ENCODE measurements around the gene CASP9. TPM values are rescaled to one million over a fixed set of nuclear protein-coding genes. Genes with fewer than 3 reads are reported as not detected.
"Not testable (repeated sequence)": the region's sequence is repeated elsewhere in the genome, so short reads cannot be mapped to it uniquely, and the experiment has no call there.

Gene CASP9
- total RNA-seq, 1 experiment from 2014 or later, result 11.6 TPM

- not testable (repeated sequence) for H3K4me3 ChIP-seq; H3K9me3 ChIP-seq (replicated peaks); H3K4me1 ChIP-seq (replicated peaks); H3K27ac ChIP-seq; H3K36me3 ChIP-seq; H3K27me3 ChIP-seq (replicated peaks); DNase-seq (ENCODE audit: low read depth in 1 of 2, low spot score in 2 of 2)
Measured at GRCh38 chr1:15482455-15482854, 41.6 kb downstream of the CASP9 start.

- no peak overlapping the region for H3K27ac ChIP-seq
- H3K36me3 ChIP-seq, result no peaks in the 10 kb centered on the region
- no peaks in the 10 kb centered on the region for H3K27me3 ChIP-seq (replicated peaks)
- H3K4me3 ChIP-seq, result no peak overlapping the region
- H3K4me1 ChIP-seq (replicated peaks), result no peaks in the 10 kb centered on the region
- DNase-seq (ENCODE audit: low read depth in 1 of 2, low spot score in 2 of 2), result no peak
- no peaks in the 10 kb centered on the region for H3K9me3 ChIP-seq (replicated peaks)
Measured at GRCh38 chr1:15479654-15480347, 44.2 kb downstream of the CASP9 start.

- no peak for DNase-seq (ENCODE audit: low read depth in 1 of 2, low spot score in 2 of 2)
- no peaks in the 10 kb centered on the region for H3K9me3 ChIP-seq (replicated peaks)
Measured at GRCh38 chr1:15477646-15478212, 46.3 kb downstream of the CASP9 start.

GRCh38 chr1:15476927-15477326 lies 47.1 kb downstream of the CASP9 start:
- DNase-seq (ENCODE audit: low read depth in 1 of 2, low spot score in 2 of 2), result no peak
- Histone ChIP-seq H3K27ac (no peak overlapping the region), H3K36me3 (no peaks in the 10 kb centered on the region), H3K4me3 (no peak overlapping the region), H3K4me1 (replicated peaks) (no peaks in the 10 kb centered on the region), H3K27me3 (replicated peaks) (no peaks in the 10 kb centered on the region), H3K9me3 (replicated peaks) (no peaks in the 10 kb centered on the region)

More at GRCh38 chr1:15477646-15478212, 46.3 kb downstream of the CASP9 start:
- Histone ChIP-seq H3K27me3 (replicated peaks) (no peaks in the 10 kb centered on the region), H3K27ac (no peak overlapping the region), H3K4me1 (replicated peaks) (no peaks in the 10 kb centered on the region), H3K36me3 (no peaks in the 10 kb centered on the region), H3K4me3 (no peak overlapping the region)

GRCh38 chr1:15475752-15476314 lies 48.2 kb downstream of the CASP9 start, which contains the start of gene CELA2B:
Gene CELA2B, plus strand, starts transcription at chr1:15476104. Its CDS starts 22 bp downstream, at chr1:15476126.
- Histone ChIP-seq H3K27ac (no peak within 1 kb of the TSS), H3K4me1 (replicated peaks) (no peaks in the 10 kb centered on the region), H3K27me3 (replicated peaks) (no peaks in the 10 kb centered on the region), H3K9me3 (replicated peaks) (no peaks in the 10 kb centered on the region), H3K4me3 (no peak within 1 kb of the TSS), H3K36me3 (no peaks in the 10 kb centered on the region)
- no peak for DNase-seq (ENCODE audit: low read depth in 1 of 2, low spot score in 2 of 2)

GRCh38 chr1:15472587-15472986 lies 51.4 kb downstream of the CASP9 start:
- H3K36me3 ChIP-seq, result no peaks in the 10 kb centered on the region

GRCh38 chr1:15471723-15472122 lies 52.3 kb downstream of the CASP9 start:
- DNase-seq (ENCODE audit: low read depth in 1 of 2, low spot score in 2 of 2); H3K4me3 ChIP-seq; H3K27ac ChIP-seq; H3K4me1 ChIP-seq (replicated peaks); H3K27me3 ChIP-seq (replicated peaks); H3K9me3 ChIP-seq (replicated peaks); H3K36me3 ChIP-seq: not testable (repeated sequence)

More at GRCh38 chr1:15472587-15472986, 51.4 kb downstream of the CASP9 start:
- Histone ChIP-seq H3K27me3 (replicated peaks) (no peaks in the 10 kb centered on the region), H3K9me3 (replicated peaks) (no peaks in the 10 kb centered on the region), H3K4me3 (no peak overlapping the region), H3K4me1 (replicated peaks) (no peaks in the 10 kb centered on the region), H3K27ac (no peak overlapping the region)
- no peak for DNase-seq (ENCODE audit: low read depth in 1 of 2, low spot score in 2 of 2)

- H3K27ac ChIP-seq; H3K4me1 ChIP-seq (replicated peaks); DNase-seq (ENCODE audit: low read depth in 1 of 2, low spot score in 2 of 2); H3K9me3 ChIP-seq (replicated peaks); H3K27me3 ChIP-seq (replicated peaks); H3K4me3 ChIP-seq; H3K36me3 ChIP-seq: not testable (repeated sequence)
Measured at GRCh38 chr1:15471067-15471466, 52.9 kb downstream of the CASP9 start.

- not testable (repeated sequence) for H3K27me3 ChIP-seq (replicated peaks); H3K36me3 ChIP-seq; H3K4me1 ChIP-seq (replicated peaks); H3K9me3 ChIP-seq (replicated peaks); H3K4me3 ChIP-seq; DNase-seq (ENCODE audit: low read depth in 1 of 2, low spot score in 2 of 2); H3K27ac ChIP-seq
Measured at GRCh38 chr1:15469821-15470448, 54.1 kb downstream of the CASP9 start.

- H3K27me3 ChIP-seq (replicated peaks), result no peaks in the 10 kb centered on the region
- H3K36me3 ChIP-seq, result no peaks in the 10 kb centered on the region
- no peak overlapping the region for H3K27ac ChIP-seq
- H3K4me1 ChIP-seq (replicated peaks), result no peaks in the 10 kb centered on the region
- H3K4me3 ChIP-seq, result no peak overlapping the region
- no peak for DNase-seq (ENCODE audit: low read depth in 1 of 2, low spot score in 2 of 2)
- no peaks in the 10 kb centered on the region for H3K9me3 ChIP-seq (replicated peaks)
Measured at GRCh38 chr1:15469361-15469760, 54.7 kb downstream of the CASP9 start.

- no peak for DNase-seq (ENCODE audit: low read depth in 1 of 2, low spot score in 2 of 2)
- Histone ChIP-seq H3K27ac (no peak overlapping the region), H3K9me3 (replicated peaks) (no peaks in the 10 kb centered on the region), H3K27me3 (replicated peaks) (no peaks in the 10 kb centered on the region), H3K36me3 (no peaks in the 10 kb centered on the region), H3K4me3 (no peak overlapping the region), H3K4me1 (replicated peaks) (no peaks in the 10 kb centered on the region)
Measured at GRCh38 chr1:15468145-15468544, 55.9 kb downstream of the CASP9 start.

- H3K36me3 ChIP-seq; H3K27me3 ChIP-seq (replicated peaks); H3K4me3 ChIP-seq; DNase-seq (ENCODE audit: low read depth in 1 of 2, low spot score in 2 of 2); H3K27ac ChIP-seq; H3K9me3 ChIP-seq (replicated peaks); H3K4me1 ChIP-seq (replicated peaks): not testable (repeated sequence)
Measured at GRCh38 chr1:15466955-15467625, 56.9 kb downstream of the CASP9 start.

- Histone ChIP-seq H3K27me3 (replicated peaks) (no peaks in the 10 kb centered on the region), H3K9me3 (replicated peaks) (no peaks in the 10 kb centered on the region), H3K36me3 (no peaks in the 10 kb centered on the region), H3K27ac (no peak overlapping the region), H3K4me3 (no peak overlapping the region), H3K4me1 (replicated peaks) (no peaks in the 10 kb centered on the region)
- DNase-seq (ENCODE audit: low read depth in 1 of 2, low spot score in 2 of 2), result no peak
Measured at GRCh38 chr1:15465674-15466073, 58.3 kb downstream of the CASP9 start.

GRCh38 chr1:15463926-15464322 lies 60.1 kb downstream of the CASP9 start:
- not testable (repeated sequence) for H3K36me3 ChIP-seq; H3K4me1 ChIP-seq (replicated peaks); DNase-seq (ENCODE audit: low read depth in 1 of 2, low spot score in 2 of 2); H3K4me3 ChIP-seq; H3K27me3 ChIP-seq (replicated peaks); H3K9me3 ChIP-seq (replicated peaks); H3K27ac ChIP-seq
